HCT116 (cell line): Measurements from ENCODE around the gene AP4M1. TPM values are rescaled to one million over a fixed set of nuclear protein-coding genes. Genes with fewer than 3 reads are reported as not detected.

ENCODE experiments used
- ATAC-seq: fragments of 200-7000 bp; cut with Tn5 transposase; 2 replicates; pipeline ENCODE4 v1.9.1; 2020; ENCODE audit warnings: mild to moderate bottlenecking, moderate library complexity
- BruUV-seq: library from RNA; stranded (reverse); fragments of 400-500 nt; replicated peaks from 2 replicates; lab custom pipeline; 2021; lab: Mats Ljungman, UMichigan
- CTCF ChIA-PET: fragments of 300-600 bp; sonication (Branson Sonifier 250); formaldehyde crosslinking; loops from one replicate; lab custom pipeline; 2021; ENCODE audit warnings: antibody characterized with exemption; lab: Charles Lee
- POLR2A ChIA-PET: fragments of 300-600, 350-600 bp; sonication (Branson Sonifier 250); formaldehyde crosslinking; loops from one replicate; lab custom pipeline; 2021; ENCODE audit warnings: antibody characterized with exemption; lab: Charles Lee
- RAD21 ChIA-PET, 2 experiments: fragments of 300-600 bp; sonication (Branson Sonifier 250); formaldehyde crosslinking; loops; one replicate each; lab custom pipeline; 2023; ENCODE audit warnings: low total read pairs in 2 of 2; ENCODE audit not compliant: uncharacterized antibody in 2 of 2, unreplicated experiment in 2 of 2, low non-redundant PET in 1 of 2; lab: Charles Lee
- DNase-seq: peaks from one replicate; pipeline ENCODE4 v3.0.0-alpha.2; 2010; ENCODE audit warnings: low read depth, low spot score
- H2AFZ ChIP-seq: fragments of 200-600 bp; shearing (Covaris generic), sonication (generic); 2 replicates; pipeline ENCODE4 v1.6.1; 2017; ENCODE audit warnings: low read depth, mixed run types, mixed read lengths, antibody characterized with exemption, low read length; ENCODE audit not compliant: poor library complexity, severe bottlenecking
- H3K27ac ChIP-seq: 2 replicates; pipeline ENCODE4 v1.5.1; 2012; ENCODE audit warnings: low read depth, low read length
- H3K27me3 ChIP-seq: fragments of 200-600 bp; sonication (generic); 2 replicates; pipeline ENCODE4 v1.6.1; 2016; ENCODE audit warnings: mixed run types, low read length, mixed read lengths; ENCODE audit not compliant: insufficient read depth
- H3K36me3 ChIP-seq, 2 experiments: fragments of 200-500 bp in 1 of 2; fragments of 200-600 bp in 1 of 2; sonication (Bioruptor generic) in 1 of 2; sonication (generic) in 1 of 2; 2 replicates each; pipeline versions ENCODE4 v1.5.1 to v1.6.1; 2014 to 2016; ENCODE audit warnings: low read length in 2 of 2, inconsistent platforms in 1 of 2, mixed read lengths in 1 of 2, mixed run types in 1 of 2; ENCODE audit not compliant: insufficient read depth in 2 of 2, control insufficient read depth in 1 of 2
- H3K4me1 ChIP-seq, 2 experiments: fragments of 200-600 bp in 1 of 2; sonication (generic) in 1 of 2; 2 replicates each; pipeline versions ENCODE4 v1.5.1 to v1.6.1; 2012 to 2017; ENCODE audit warnings: low read length in 2 of 2, inconsistent platforms in 1 of 2, mild to moderate bottlenecking in 1 of 2, mixed read lengths in 1 of 2, mixed run types in 1 of 2, moderate library complexity in 1 of 2; ENCODE audit not compliant: insufficient read depth in 2 of 2, control insufficient read depth in 1 of 2
- H3K4me2 ChIP-seq: fragments of 200-600 bp; sonication (generic); 2 replicates; pipeline ENCODE4 v1.6.1; 2017; ENCODE audit warnings: mixed run types, low read length, mixed read lengths
- H3K4me3 ChIP-seq, 2 experiments: fragments of 200-600 bp in 1 of 2; sonication (generic) in 1 of 2; replicated peaks in 1 of 2; 2 replicates each; pipeline ENCODE4 v1.5.1; 2011 to 2016; ENCODE audit warnings: low read length in 2 of 2, control low read depth in 1 of 2, low read depth in 1 of 2, mild to moderate bottlenecking in 1 of 2, mixed read lengths in 1 of 2, mixed run types in 1 of 2
- H3K79me2 ChIP-seq: fragments of 200-600 bp; sonication (generic); 2 replicates; pipeline ENCODE4 v1.6.1; 2017; ENCODE audit warnings: mild to moderate bottlenecking, mixed run types, low read length, moderate library complexity, mixed read lengths; ENCODE audit not compliant: insufficient read depth
- H3K9ac ChIP-seq: fragments of 200-600 bp; sonication (generic); 2 replicates; pipeline ENCODE4 v1.6.1; 2016; ENCODE audit warnings: low read length, mixed read lengths
- H3K9me2 ChIP-seq: fragments of 200-600 bp; sonication (generic), shearing (Covaris generic); 2 replicates; pipeline ENCODE4 v1.6.1; 2017; ENCODE audit warnings: mixed run types, mild to moderate bottlenecking, moderate library complexity; ENCODE audit not compliant: insufficient read depth
- H3K9me3 ChIP-seq, 2 experiments: fragments of 200-500 bp in 1 of 2; fragments of 200-600 bp in 1 of 2; sonication (Bioruptor generic) in 1 of 2; sonication (generic) in 1 of 2; 2 replicates each; pipeline ENCODE4 v1.6.1; 2014 to 2017; ENCODE audit warnings: low read length in 2 of 2, mixed read lengths in 2 of 2, inconsistent platforms in 1 of 2, low read depth in 1 of 2, mild to moderate bottlenecking in 1 of 2, mixed run types in 1 of 2, moderate library complexity in 1 of 2; ENCODE audit not compliant: control insufficient read depth in 1 of 2, insufficient read depth in 1 of 2
- H4K20me1 ChIP-seq: fragments of 200-600 bp; sonication (generic), shearing (Covaris generic); 2 replicates; pipeline ENCODE4 v1.6.1; 2017; ENCODE audit warnings: mixed run types, mild to moderate bottlenecking, moderate library complexity; ENCODE audit not compliant: insufficient read depth
- CEBPB ChIP-seq: IDR thresholded peaks from 2 replicates; pipeline ENCODE4 v1.6.1; 2012; ENCODE audit warnings: low read depth
- EZH2 ChIP-seq: fragments of 200-600 bp; sonication (generic); IDR thresholded peaks from 2 replicates; pipeline ENCODE4 v1.6.1; 2017; ENCODE audit warnings: antibody characterized with exemption, mixed run types
- EZH2phosphoT487 ChIP-seq: fragments of 200-600 bp; IDR thresholded peaks from 2 replicates; pipeline ENCODE4 v1.6.1; 2018; ENCODE audit warnings: antibody characterized with exemption, borderline replicate concordance
- FOSL1 ChIP-seq: IDR thresholded peaks from 2 replicates; pipeline ENCODE4 v1.6.1; 2012; ENCODE audit warnings: low read depth
- MAX ChIP-seq: IDR thresholded peaks from 2 replicates; pipeline ENCODE4 v1.6.1; 2012
- RAD21 ChIP-seq: IDR thresholded peaks from 2 replicates; pipeline ENCODE4 v1.6.1; 2012; ENCODE audit warnings: low read depth, mild to moderate bottlenecking
- REST ChIP-seq: IDR thresholded peaks from 2 replicates; pipeline ENCODE4 v1.6.1; 2012; ENCODE audit warnings: low read depth
- SP1 ChIP-seq: IDR thresholded peaks from 2 replicates; pipeline ENCODE4 v1.6.1; 2012; ENCODE audit warnings: low read depth
- YY1 ChIP-seq: IDR thresholded peaks from 2 replicates; pipeline ENCODE4 v1.6.1; 2011; ENCODE audit warnings: low read length, low read depth, moderate library complexity, mild to moderate bottlenecking; ENCODE audit not compliant: insufficient replicate concordance; ENCODE audit errors: extremely low read depth
- intact Hi-C: fragments of 100-400 bp; cut with micrococcal nuclease; formaldehyde crosslinking; loops from 2 replicates; pipeline ENCODE4 v1.10.0; 2022
- total RNA-seq: library from RNA; stranded (reverse); gene quantifications from one replicate; pipeline ENCODE4 v1.2.1, GENCODE V29; 2021; ENCODE audit not compliant: unreplicated experiment

AP4M1 gene
- total RNA-seq, 1 experiment from 2014 or later, result 20.0 TPM

- no peak overlapping the region for H3K4me3 ChIP-seq
- no TSS peak for BruUV-seq
- H3K4me1 ChIP-seq, result no peaks in the 10 kb centered on the region
- no peaks in the 10 kb centered on the region for H4K20me1 ChIP-seq
- no peak overlapping the region for H2AFZ ChIP-seq
- ATAC-seq (no peak), DNase-seq (no peak)
- no peak overlapping the region for H3K4me2 ChIP-seq
- POLR2A ChIA-PET, result interaction anchor here (1.1 kb wide), 1 partner anchor 48 kb away, joined by 3 read pairs; the partner anchor contains the start of gene ZKSCAN1
- H3K9me2 ChIP-seq, result no peaks in the 10 kb centered on the region
- H3K36me3 ChIP-seq, result peaks cover 5 to 8% of the 10 kb centered on the region in 2 experiments; a peak in 3 of 4 replicates
- CTCF ChIA-PET, result interaction anchor here (1.3 kb wide), 1 partner anchor 69 kb away, joined by 4 read pairs; no protein-coding TSS in a partner anchor
- RAD21 ChIA-PET, result no interaction called here
- no peaks in the 10 kb centered on the region for H3K9me3 ChIP-seq
- H3K27me3 ChIP-seq, result no peaks in the 10 kb centered on the region
- no peak overlapping the region for H3K27ac ChIP-seq
- TF ChIP-seq FOSL1 (no peak), EZH2phosphoT487 (no peak), CEBPB (no peak), MAX (no peak), SP1 (no peak), RAD21 (no peak), YY1 (no peak), EZH2 (no peak), REST (no peak)
- intact Hi-C loops, result no loop called here
- H3K9ac ChIP-seq, result no peak overlapping the region
- no peaks in the 10 kb centered on the region for H3K79me2 ChIP-seq
Observed at GRCh38 chr7:100063376-100063775, 38.1 kb upstream of the AP4M1 start.
